Small intestine (tissue), 7 donors: ENCODE data around the gene HMCES. TPM values are rescaled to one million over a fixed set of nuclear protein-coding genes. Genes with fewer than 3 reads are reported as not detected.
"Not testable (repeated sequence)": the region's sequence is repeated elsewhere in the genome, so short reads cannot be mapped to it uniquely, and the experiment has no call there.

Experiments used
- DNase-seq, 2 donors: peaks; one replicate each; pipeline versions ENCODE4 v3.0.0 to v3.0.0-alpha.2; 2013
- FAIRE-seq: peaks from 2 replicates; lab custom pipeline; 2012; peaks lifted over from hg19 to GRCh38; lab: Jason Lieb, UNC
- H3K27ac ChIP-seq, 3 donors: one replicate each; pipeline ENCODE4 v1.5.1; 2013; ENCODE audit warnings: low read length in 2 of 3, mild to moderate bottlenecking in 2 of 3, control low read depth in 1 of 3, inconsistent platforms in 1 of 3, low read depth in 1 of 3, moderate library complexity in 1 of 3
- H3K27me3 ChIP-seq, 3 donors: one replicate each; pipeline ENCODE4 v1.6.1; 2013; ENCODE audit warnings: low read length in 3 of 3, inconsistent platforms in 1 of 3; ENCODE audit not compliant: control insufficient read depth in 3 of 3, insufficient read depth in 3 of 3
- H3K36me3 ChIP-seq, 3 donors: one replicate each; pipeline ENCODE4 v1.6.1; 2013; ENCODE audit warnings: low read length in 3 of 3, inconsistent platforms in 1 of 3, low read depth in 1 of 3, mild to moderate bottlenecking in 1 of 3, moderate library complexity in 1 of 3; ENCODE audit not compliant: control insufficient read depth in 3 of 3, insufficient read depth in 2 of 3
- H3K4me1 ChIP-seq, 3 donors: one replicate each; pipeline ENCODE4 v1.6.1; 2013; ENCODE audit warnings: low read length in 2 of 3, inconsistent platforms in 1 of 3, low read depth in 1 of 3, mild to moderate bottlenecking in 1 of 3, moderate library complexity in 1 of 3; ENCODE audit not compliant: control insufficient read depth in 3 of 3, insufficient read depth in 2 of 3
- H3K4me3 ChIP-seq, 3 donors: one replicate each; pipeline ENCODE4 v1.5.1; 2013; ENCODE audit warnings: low read length in 3 of 3, control low read depth in 1 of 3, inconsistent platforms in 1 of 3, low read depth in 1 of 3, mild to moderate bottlenecking in 1 of 3, moderate library complexity in 1 of 3
- H3K9me3 ChIP-seq, 2 donors: one replicate each; pipeline ENCODE4 v1.6.1; 2013; ENCODE audit warnings: low read depth in 1 of 2, low read length in 1 of 2; ENCODE audit not compliant: control insufficient read depth in 2 of 2, insufficient read depth in 1 of 2
- WGBS, 3 donors: extraction: QIAGEN DNeasy Blood & Tissue Kit; methylation state at CpG; one replicate each; pipeline ENCODE4 v1.1.7; 2013; 5-methylcytosine and 5-hydroxymethylcytosine counted together
- polyA plus RNA-seq, 4 donors: library from polyadenylated mRNA; stranded (reverse) in 3 of 4; unstranded in 1 of 4; fragments of 200-250 nt in 3 of 4; fragments of 120-200 nt in 1 of 4; gene quantifications; one replicate each; pipeline versions ENCODE4 v1.2.1 to v1.2.3, GENCODE V29; 2013
- donor health status: healthy with polysubstance abuse.
- donor health status: control.
- donor health status: control.
- donor health status: Bipolar disorder and iron deficiency.
- donor health status: healthy.

The HMCES gene
- polyA plus RNA-seq, 4 donors: 28.9 to 35.3 (median 34.5) TPM

DNA sequence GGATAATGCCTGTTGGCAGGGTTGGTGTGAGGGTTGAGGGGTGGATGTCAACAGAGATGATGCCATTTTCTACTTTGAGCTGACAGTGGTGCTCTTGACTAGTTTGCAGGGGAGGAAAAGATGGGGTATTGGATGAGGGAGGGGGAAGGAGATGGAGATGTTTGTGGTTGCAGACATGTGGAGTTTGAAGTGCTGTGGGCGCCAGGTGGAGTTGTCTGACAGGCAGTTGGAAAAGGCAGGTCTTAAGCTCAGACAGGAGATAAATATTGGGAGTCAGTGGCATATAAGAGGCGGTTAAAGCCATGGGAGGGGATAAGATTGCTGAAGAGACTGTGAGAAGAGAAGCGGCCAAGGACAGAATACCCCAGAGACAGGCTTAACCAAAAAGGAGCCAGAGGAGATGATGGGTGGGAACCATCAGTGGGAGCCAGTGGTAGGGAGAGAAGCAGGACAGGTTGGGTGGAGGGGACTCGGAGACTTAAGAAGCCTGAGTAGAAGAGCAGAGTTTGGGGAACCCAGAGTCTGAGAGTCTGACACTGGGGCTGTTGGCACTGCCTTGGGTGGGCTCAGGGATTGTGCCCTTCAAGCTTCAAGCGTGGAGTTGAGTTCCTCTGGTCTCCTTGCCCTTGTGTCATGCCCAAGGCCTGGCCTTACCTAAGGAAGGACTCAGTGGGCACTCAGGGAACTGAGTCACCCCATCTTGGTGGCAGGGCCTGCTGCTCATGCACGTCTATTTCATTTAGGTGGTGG, 15.3 kb upstream of the HMCES start:
- H3K36me3 ChIP-seq: peaks cover 40 to 86% (median 40%) of the 10 kb centered on the region in 3 donors
- FAIRE-seq: no peak
- H3K4me1 ChIP-seq: no peaks in the 10 kb centered on the region
- no peaks in the 10 kb centered on the region for H3K27me3 ChIP-seq
- WGBS, 3 donors: 85 to 94% (median 92%) methylated on average over 6 of the region's 6 CpGs
- H3K9me3 ChIP-seq: no peaks in the 10 kb centered on the region
- no peak overlapping the region for H3K4me3 ChIP-seq
- H3K27ac ChIP-seq: no peak overlapping the region
- no peak for DNase-seq

GRCh38 chr3:129264994-129265393, 13.7 kb upstream of the HMCES start:
- DNase-seq, H3K4me3 ChIP-seq, H3K4me1 ChIP-seq, H3K27ac ChIP-seq, H3K27me3 ChIP-seq, FAIRE-seq, H3K9me3 ChIP-seq: not testable (repeated sequence)
- 83 to 95% (median 93%) methylated on average over 6 of the region's 6 CpGs for WGBS, 3 donors
- H3K36me3 ChIP-seq: peaks cover 37 to 84% (median 56%) of the 10 kb centered on the region in 3 donors

GRCh38 chr3:129266651-129267050, 12.0 kb upstream of the HMCES start:
- H3K4me1 ChIP-seq: no peaks in the 10 kb centered on the region
- H3K9me3 ChIP-seq: no peaks in the 10 kb centered on the region
- FAIRE-seq (no peak), DNase-seq (no peak)
- WGBS, 3 donors: 80 to 92% (median 92%) methylated on average over 4 of the region's 4 CpGs
- H3K4me3 ChIP-seq: no peak overlapping the region
- no peak overlapping the region for H3K27ac ChIP-seq
- no peaks in the 10 kb centered on the region for H3K27me3 ChIP-seq
- H3K36me3 ChIP-seq: peaks cover 33 to 78% (median 58%) of the 10 kb centered on the region in 3 donors

DNA sequence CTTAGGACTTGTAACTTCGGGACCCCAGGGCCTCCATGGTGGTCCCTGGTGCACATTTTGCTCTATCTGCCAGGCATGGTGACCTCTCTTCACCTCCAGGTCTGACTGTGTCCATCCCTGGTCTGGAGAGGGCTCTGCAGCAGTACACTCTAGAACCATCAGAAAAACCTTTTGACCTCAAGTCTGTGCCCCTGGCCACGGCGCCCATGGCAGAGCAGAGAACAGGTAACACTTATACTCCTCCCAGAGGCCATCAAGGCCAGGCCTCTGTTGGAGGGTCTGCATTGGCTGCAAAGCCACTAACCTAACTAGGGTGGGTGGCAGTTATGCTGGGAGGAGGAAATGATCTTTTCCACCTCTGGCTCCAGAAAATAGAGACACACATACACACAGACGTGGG, 10.3 kb upstream of the HMCES start:
- H3K4me1 ChIP-seq: no peaks in the 10 kb centered on the region
- no peak overlapping the region for H3K27ac ChIP-seq
- no peaks in the 10 kb centered on the region for H3K9me3 ChIP-seq
- DNase-seq (no peak), FAIRE-seq (no peak)
- H3K36me3 ChIP-seq: peaks cover 30 to 78% (median 65%) of the 10 kb centered on the region in 3 donors
- no peak overlapping the region for H3K4me3 ChIP-seq
- H3K27me3 ChIP-seq: no peaks in the 10 kb centered on the region
- 94 to 96% (median 96%) methylated on average over 4 of the region's 4 CpGs for WGBS, 3 donors

DNA sequence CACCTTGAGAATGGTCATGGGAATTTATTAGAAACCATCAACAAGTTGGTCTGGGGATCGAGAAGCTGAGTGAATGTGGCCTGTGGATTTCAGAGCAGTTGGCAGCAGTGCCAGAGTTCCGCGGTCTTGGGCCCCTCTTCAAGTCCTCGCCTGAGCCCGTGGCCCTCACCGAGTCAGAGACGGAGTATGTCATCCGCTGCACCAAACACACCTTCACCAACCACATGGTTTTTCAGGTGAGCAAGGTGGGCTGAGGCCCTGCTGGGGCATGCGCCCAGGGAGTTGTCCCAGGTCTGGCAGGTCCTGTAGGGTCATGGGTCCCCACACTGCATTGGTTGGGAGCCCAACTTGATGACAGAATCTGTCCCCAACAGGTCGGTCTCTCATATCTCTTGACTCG, 7.0 kb upstream of the HMCES start:
- Histone ChIP-seq H3K4me1 (no peaks in the 10 kb centered on the region), H3K36me3 (peaks cover 24 to 66% (median 58%) of the 10 kb centered on the region in 3 donors), H3K27me3 (no peaks in the 10 kb centered on the region), H3K9me3 (no peaks in the 10 kb centered on the region), H3K27ac (no peak overlapping the region), H3K4me3 (no peak overlapping the region)
- no peak for DNase-seq
- FAIRE-seq: no peak
- WGBS, 3 donors: 95 to 97% (median 96%) methylated on average over 11 of the region's 11 CpGs

- no peaks in the 10 kb centered on the region for H3K27me3 ChIP-seq
- H3K27ac ChIP-seq: no peak overlapping the region
- no peaks in the 10 kb centered on the region for H3K9me3 ChIP-seq
- peaks cover 12 to 52% (median 22%) of the 10 kb centered on the region in 3 donors for H3K36me3 ChIP-seq
- no peak for DNase-seq
- FAIRE-seq: no peak
- peaks cover 1 to 17% (median 6%) of the 10 kb centered on the region in 3 donors for H3K4me1 ChIP-seq
- 53 to 81% (median 61%) methylated on average over 2 of the region's 2 CpGs for WGBS, 3 donors
- no peak overlapping the region for H3K4me3 ChIP-seq
These were observed 2.3 kb upstream of the HMCES start for GRCh38 chr3:129276385-129276784.

GRCh38 chr3:129277829-129278271, 820 bp upstream of the HMCES start:
- H3K4me3 ChIP-seq: peak overlapping the region in 1 of 3 donors; percentile 92
- peaks cover 5 to 20% (median 8%) of the 10 kb centered on the region in 3 donors for H3K4me1 ChIP-seq
- 68 to 74% (median 72%) methylated on average over 11 of the region's 11 CpGs for WGBS, 3 donors
- peaks cover 6 to 39% (median 12%) of the 10 kb centered on the region in 3 donors for H3K36me3 ChIP-seq
- H3K27ac ChIP-seq: peak overlapping the region; percentile 89 to 97 (median 97)
- FAIRE-seq: no peak
- no peaks in the 10 kb centered on the region for H3K27me3 ChIP-seq
- no peaks in the 10 kb centered on the region for H3K9me3 ChIP-seq
- no peak for DNase-seq

GRCh38 chr3:129278966-129279906, 566 bp downstream of the HMCES start:
- 0 to 1% (median 1%) methylated on average over 39 to 82 of the region's 82 CpGs for WGBS, 3 donors
- peak; percentile 39 to 69 for DNase-seq
- Histone ChIP-seq H3K4me1 (peaks cover 5 to 20% (median 8%) of the 10 kb centered on the region in 3 donors), H3K36me3 (peaks cover 6 to 38% (median 10%) of the 10 kb centered on the region in 3 donors), H3K9me3 (no peaks in the 10 kb centered on the region), H3K27ac (peak overlapping the region; percentile 89 to 97 (median 97)), H3K27me3 (no peaks in the 10 kb centered on the region), H3K4me3 (peak overlapping the region; percentile 78 to 92 (median 85))
- FAIRE-seq: no peak
